HG03457 (cell line): ENCODE data around the gene ZMAT5.

ENCODE experiments used
- ATAC-seq: cut with Tn5 transposase; IDR thresholded peaks from one replicate; pipeline ENCODE4 v1.9.1; 2021; ENCODE audit warnings: moderate number of reproducible peaks; ENCODE audit not compliant: unreplicated experiment

Gene ZMAT5

DNA sequence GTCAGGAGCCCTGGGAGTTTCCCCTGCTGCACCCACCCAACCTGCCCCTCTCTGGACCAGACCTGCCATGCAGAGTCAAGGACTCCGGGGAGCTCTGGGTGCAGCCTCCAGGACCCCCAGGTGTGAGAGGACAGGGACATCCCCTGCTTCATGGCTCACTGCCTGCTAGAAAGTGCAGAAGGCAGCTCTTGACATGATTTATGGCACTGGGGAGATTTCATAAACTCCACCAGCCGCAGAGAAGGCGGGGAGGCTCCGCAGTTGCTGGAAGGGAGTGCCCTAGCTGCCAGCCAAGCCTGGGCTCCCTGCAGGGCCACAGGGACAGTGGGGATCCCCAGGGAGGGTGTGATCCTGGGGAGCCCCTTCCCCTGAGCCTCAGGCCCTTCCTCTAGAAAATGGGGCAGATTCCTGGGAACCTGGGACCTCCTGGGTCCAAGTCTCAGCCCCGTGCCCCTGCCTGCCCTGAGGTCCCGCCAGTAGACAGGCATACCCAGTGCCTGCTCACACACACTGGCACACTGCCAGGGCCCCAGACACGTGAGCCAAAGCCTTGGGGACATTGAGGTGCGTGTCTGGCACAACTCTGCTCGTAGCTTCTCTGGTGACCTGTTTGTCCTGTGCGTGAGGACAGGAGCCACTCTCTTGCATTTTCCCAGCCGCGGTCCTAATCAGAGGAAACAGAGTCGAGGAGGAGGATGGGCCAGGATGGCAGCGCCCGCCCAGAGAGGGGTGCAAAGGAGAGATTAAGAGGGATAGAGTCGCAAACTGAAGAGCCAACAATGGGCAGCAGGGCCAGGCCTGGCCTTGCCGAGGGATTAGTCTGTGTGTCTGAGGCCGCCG lies 33.2 kb downstream of the ZMAT5 start:
- ATAC-seq: no peak

DNA sequence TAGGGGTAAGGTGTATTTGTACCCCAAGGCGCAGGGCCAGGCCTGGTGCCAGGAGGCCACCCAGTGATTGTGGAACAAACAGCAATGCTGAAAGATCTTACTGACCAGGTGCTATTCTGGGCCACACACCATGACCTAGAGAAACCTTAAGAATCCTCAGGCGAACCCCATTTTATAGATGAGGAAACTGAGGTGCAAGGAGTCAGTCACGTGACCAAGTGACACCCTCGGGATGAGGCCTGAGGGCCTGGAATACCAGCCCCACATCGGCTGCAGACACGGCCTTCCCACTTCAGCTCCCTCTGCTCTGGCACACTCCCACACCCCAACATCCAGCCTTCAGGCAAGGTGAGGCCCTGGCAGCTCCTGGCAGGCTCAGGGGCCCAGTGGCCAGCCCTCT lies 33.9 kb downstream of the ZMAT5 start:
- ATAC-seq: no peak

DNA sequence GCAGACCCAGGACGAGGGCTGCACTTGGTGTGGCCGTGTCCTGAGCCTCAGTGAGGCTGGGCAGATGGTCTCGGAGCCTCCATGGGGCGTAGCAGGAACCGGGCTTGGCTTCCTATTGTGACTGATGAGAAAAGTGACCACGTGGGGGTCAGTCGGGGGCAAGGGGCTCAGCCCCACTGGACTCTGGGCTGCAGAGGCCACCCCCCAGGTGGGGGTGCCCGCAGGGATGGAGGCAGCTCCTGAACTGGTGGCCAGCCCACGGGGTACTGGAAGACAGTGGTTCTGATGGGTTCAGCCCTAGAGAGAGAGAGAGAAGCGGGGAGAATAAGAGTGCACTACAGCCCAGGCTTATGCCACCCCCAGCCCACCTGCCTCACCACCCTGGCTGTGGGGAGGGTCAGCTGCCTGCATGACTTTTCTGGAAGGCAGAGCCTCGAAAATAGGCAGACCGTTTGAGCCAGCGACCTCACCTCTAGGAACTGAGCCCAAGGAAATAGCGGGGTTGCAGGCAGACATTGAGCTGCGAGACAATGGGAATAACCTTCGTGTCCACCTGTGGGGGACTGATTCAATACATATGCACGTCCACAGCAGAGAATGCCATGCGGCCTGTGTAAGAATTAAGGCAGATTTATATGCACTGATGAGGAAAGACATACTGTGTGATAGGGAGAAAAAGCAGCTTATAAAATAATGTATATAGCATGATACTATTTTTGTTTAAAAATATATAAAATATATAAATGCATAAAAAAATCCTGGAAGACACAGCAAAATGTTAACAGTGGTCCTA lies 35.6 kb downstream of the ZMAT5 start:
- ATAC-seq: no peak

DNA sequence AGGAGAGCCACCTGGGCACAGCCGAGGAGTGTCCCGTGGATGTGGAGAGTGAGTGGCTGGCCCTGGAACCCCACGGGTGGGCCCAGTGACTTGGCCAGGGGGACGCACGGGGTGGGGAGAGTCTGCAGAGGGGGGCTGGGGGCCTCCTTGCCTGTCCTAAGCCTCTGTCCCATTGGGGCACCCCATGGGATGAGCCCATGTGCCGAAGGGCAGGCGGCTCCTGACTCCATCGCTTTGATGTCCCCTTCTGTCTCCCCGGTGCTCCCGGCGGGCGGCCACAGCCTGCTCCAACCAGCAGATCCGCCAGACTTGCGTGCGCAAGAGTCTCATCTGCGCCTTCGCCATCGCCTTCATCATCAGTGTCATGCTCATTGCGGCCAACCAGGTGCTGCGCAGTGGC lies 37.6 kb downstream of the ZMAT5 start:
- ATAC-seq: no peak

DNA sequence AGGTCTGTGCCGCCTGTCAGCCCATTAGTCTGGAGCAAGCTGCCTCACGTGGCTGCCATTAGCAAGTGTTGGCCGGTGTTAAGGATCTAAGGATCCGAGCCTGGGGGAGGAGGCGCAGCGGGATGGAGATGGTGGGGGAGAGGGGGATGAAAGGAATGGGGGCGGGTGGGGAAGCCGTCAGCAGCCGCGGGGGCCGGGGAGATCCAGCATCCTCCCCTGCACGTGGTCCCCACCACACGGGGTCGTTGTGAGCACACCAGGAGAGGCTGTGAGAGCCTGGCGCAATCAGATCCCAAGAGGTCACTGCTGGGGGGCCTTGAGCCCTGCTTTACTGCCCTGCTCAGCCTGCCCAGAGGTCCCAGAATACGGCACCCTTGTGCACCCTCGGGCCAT lies 39.7 kb downstream of the ZMAT5 start:
- no peak for ATAC-seq

DNA sequence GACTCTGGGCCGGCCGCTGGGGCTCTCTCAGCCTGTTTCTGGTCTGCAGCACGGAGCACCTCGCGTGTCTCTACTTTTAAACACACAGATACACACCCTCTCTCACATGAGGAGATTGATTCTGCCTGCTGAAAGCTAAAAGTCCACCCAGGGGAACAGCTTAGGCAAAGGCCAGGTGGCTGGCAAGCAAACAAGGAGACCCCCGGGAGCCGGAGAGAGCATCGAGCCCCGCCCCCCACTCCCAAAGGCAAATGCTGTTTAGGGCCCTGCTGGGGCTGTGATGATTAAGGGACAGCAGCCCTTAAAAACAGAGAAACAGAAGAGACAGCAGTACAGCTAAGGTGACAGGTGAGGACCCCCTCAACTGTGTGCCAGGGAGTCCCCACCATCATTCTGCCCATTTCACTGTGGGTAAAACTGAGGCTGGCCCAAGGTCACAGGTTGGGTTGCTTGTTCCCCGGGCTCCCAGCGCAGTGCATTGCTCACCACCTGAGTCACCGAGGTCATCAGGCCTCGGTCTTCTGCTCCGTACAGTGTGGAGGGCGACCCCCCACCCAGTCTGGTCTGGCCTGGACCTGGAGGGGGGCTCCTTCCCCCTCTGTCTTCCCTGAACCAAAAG lies 40.2 kb downstream of the ZMAT5 start:
- ATAC-seq: no peak

DNA sequence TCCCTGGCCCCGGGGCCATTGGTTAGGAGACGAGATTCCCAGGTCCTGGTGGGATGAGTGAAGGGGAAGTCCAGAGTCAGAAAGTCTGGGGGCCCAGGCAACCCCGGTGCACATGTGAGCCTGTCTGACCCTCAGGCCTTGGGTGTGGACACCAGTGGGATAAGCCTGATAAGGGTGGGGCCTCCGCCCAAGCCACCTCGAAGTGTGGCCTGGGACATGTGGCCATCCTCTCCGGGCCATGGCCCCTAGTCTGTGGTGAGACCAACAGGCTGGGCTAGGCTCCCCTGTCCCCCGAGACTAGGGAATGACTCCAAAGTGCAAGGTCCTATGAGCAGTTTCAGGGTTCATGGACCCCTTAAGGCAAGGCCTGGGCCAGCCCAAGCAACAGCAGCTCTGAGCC lies 40.7 kb downstream of the ZMAT5 start:
- no peak for ATAC-seq

DNA sequence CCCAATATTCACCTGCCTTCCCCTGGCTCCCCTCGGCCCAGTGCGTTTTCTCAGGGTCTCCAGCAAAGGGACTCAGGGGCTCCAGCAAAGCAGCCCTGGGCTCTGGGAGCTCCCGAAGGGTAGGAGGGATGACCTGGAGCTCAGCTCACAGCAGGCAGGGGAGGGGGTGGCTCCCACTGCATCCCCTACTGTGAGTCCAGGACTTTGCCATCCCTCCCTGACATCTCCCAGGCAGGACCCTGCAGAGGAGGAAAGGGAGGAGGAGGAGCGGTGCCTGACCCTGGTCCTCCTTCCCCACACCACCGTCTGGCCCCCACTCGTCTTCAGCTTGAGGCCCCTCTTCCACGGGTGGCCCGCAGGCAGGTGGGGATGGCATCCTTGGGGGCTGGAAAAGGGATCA lies 42.0 kb downstream of the ZMAT5 start:
- no peak for ATAC-seq

DNA sequence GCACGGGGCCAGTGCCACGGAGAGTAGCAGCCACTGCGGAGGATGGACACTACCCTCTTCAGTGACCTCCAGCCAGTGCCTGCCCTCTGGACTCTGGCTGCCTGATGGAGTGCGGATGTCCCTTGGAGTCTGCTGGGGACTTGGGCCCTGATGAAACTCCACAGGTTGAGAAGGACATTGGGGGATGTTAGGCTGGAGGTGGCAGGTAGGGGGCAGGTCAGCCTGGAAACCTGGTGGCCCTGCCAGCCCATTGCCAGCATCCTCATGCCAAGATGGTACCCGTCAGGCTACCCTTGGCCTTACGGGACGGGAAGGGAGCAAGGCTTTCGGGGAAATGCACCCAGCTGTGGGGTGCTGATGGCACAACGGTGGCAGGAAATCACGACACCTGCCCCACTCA lies 43.0 kb downstream of the ZMAT5 start:
- no peak for ATAC-seq

DNA sequence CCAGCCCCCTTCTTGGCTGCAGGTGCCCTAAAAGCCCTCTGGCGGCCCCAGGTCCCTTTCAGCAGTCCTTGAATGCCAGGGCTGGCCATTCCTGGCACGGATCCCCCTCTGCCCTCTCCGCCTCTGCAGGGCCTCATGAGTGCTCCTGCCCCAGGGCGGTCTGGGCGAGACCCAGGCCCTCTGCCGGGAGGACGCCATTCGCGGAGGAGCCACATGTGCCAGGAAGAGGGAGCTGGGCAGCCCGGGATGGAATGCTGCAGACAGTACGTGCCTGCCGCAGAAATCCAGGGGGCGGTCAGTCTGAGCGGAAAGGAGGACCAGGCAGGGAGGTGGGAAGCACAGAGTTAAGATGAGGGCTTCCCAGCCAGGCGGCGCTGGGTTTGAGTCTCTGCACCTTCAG lies 44.2 kb downstream of the ZMAT5 start:
- no peak for ATAC-seq

DNA sequence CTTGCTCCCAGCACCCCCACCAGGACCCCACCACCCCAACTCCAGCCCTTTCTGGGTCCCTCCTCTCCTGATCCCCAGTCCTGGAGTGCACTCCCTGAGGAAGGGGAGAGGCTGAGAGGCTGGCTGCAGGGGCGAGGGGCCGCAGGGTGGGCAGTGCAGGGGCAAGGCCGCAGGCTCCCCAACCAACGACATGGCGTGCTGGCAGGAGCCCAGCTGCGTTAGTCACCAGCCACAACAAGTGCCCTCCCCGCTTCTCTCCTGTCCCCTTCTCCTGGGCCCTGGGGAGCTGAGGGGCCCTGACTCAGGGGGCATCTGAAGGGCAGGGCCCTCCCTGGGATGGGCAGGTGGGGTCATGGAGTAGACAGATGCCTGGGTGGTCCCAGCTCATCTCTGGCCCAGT lies 44.7 kb downstream of the ZMAT5 start:
- no peak for ATAC-seq

DNA sequence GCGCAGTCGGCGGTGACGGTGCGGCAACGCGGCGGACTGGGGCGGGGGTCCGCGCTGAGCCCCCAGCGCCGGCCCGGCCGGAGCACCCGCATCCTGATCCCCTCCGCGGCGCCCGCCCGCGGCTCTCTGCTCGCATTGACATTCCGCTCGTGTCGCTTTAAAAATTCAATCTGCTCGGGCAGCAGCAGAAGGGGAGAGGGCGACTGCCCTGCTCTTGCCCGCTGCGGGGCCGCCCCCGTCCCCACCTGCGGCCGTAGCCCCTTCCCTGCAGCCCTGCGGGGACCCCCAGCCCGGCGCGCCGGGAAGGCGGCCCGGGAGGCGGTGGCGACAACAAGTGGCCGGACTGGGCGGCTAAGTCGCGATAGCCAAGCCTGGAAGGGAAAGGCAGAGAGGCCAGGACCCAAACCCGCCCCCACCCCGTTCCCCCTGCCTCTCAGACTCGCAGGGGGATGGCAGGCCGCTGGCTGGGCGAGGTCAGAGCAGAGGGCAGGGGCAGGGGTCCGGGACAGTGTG lies 45.9 kb downstream of the ZMAT5 start:
- no peak for ATAC-seq

DNA sequence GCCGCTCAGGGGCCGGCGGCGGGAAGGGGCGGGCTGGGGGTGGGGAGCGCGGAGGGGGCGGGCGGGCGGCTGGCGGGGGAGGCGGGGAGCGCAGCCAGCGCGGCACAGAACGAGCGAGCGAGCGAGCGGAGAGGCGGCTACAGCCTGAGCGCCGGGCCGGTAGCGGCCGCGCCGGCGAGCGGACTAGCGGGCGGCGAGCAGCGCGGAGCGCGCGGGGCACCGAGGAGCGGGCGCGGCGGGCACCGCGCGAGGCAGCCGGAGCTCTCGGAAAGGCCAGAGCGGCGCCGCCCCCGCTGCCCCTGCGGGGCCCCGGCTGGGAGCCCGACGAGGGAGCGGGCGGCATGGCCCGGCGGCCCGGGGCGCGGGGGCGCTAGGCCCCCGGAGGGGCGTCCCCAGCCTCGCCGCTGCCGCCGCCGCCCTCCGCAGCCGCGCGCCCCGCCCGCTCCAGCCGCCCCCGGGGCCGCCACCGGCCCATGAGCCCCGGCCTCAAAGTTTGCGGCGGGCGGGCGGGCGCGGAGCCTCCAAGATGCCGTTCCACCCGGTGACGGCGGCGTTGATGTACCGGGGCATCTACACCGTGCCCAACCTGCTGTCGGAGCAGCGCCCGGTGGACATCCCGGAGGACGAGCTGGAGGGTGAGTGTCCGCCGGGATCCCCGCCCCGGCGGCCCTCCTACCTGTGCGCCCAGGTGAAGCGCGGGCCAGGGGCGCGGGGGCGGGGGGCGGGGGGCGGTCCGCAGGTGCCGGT lies 46.7 kb downstream of the ZMAT5 start, which contains the start of gene CABP7:
Gene CABP7, plus strand, starts transcription at position 105 of the 747 bp plus-strand sequence. Its CDS starts 422 bp downstream, at position 527.
- no peak for ATAC-seq

DNA sequence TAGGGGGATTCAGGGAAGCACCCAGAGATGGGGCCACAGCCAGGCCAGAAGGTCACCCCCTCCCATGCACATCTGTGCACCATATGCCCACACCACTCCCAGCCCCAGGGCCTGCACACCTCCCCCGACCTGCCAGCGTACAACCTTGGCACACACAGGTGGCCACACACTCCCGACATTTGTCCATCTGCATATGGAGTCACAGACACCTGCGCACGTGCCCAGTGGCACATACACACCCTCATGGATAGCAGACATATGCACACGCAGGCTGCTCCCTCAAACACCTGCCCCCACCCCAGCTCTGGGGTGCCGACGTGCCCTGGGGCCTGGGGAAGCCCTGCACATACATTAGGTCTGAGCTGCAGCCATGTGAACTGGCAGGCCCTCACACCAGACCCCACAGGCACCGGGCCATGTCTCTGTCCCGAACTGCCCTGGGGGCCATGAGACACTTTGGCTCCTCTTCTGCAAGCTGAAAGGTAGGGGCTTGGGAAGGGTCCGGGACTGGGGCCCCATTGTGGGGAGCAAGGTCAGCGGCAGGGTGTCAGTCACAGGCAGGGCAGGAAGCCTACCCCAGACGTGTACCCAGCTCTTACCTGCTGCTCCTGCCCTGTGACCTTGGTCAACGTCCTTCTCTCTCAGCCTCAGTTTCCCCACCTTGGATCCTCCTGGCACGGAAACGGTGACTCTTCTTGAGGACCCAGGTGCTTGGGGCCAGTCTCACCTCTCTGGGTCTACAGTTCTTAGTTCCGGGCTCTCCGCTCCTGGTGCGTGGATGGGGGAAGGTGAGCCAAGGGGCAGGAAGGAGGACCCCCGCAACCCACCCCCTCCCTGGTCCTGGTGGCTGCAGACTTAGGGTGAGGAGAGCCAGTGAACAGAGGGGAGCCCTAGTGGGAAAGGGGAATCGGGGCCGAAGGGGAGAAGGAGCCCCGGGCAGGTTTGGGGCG lies 47.6 kb downstream of the ZMAT5 start:
- ATAC-seq: no peak

DNA sequence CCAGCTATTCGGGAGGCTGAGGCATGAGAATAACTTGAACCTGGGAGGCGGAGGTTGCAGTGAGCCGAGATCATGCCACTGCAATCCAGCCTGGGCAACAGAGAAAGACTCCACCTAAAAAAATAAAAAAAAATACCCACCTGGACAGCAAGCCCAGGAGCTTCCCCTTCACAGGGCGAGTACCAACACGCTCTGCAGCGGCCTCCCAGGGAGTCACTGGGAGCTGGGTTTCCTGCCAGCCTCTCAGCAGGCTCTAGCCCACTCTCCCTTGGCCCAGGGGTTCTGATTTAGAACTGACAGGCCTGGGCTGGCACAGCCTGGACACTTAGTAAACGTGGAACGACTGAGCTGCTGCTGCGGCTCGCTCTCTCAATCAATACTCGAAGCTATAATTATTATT lies 49.0 kb downstream of the ZMAT5 start:
- ATAC-seq: no peak

DNA sequence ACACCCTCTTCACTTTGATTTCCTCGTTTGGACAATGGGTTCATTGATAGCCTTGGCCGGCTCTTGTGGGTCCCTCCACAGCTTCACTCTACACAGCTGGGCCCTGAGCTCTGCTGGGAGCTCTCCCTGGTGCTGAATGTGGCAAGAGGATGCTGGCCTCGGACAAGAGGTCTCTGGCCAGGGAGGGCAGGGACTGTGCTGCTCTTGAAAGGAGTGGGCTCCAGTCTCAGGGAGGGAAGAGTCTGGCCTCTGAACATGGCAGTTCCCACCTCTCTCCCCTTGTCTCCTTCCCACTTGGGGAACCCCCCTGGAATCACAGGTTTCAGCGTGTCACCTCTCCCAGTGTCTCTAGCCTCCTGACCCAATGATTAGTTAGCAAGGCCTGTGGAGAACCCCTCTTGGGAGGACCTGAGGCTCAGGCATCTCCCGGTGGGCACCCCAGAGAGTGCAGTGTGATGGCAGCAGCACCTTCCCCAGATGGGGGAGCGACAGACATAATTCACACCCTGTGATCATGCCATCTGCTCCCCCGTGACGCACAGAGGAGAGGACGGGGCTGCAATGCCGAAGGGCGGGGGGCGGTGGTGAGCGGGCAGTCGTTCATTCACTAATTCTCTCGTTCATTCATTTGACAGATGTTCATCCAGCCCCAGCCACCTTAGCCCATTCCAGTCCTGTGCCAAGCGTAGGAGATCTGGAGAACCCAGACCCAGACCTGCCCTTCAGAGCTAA lies 49.8 kb downstream of the ZMAT5 start:
- ATAC-seq: no peak

DNA sequence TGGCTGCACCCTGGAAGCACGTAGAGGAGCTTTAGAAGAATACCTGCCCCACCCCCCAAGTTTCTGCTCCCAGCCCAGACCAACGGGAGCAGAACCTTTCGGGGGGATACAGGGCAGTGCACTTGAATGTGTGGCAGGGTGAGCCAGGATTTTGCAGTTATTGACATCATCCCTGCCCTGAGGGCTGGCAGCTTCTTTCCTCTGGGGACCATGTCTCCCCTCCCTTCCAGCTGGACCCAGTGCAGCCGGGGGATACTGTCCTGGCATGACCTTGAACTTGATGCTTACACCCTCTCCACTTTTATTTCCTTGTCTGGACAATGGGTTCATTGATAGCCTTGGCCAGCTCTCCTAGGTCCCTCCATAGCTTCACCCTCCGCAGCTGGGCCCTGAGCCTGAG lies 51.1 kb downstream of the ZMAT5 start:
- no peak for ATAC-seq

DNA sequence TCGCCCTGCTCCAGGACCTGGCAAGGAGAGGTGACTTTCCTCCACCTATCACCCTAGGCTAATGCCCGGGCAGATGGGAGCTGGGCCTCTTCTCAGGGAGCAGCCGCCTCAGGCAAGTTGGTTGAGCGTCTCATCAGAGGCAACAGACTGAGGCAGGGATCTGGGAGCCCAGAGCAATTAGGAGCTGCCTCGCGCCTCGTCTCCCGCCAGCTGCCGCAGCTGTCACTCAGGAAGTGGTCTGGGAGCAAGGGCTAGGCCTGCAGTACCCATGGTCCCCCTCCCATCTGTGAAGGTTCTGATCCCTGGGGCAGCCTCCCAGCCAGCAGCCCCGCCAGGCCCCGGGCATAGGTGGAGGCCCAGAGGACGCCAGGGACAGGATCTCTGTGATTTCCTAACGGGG lies 51.6 kb downstream of the ZMAT5 start:
- no peak for ATAC-seq

DNA sequence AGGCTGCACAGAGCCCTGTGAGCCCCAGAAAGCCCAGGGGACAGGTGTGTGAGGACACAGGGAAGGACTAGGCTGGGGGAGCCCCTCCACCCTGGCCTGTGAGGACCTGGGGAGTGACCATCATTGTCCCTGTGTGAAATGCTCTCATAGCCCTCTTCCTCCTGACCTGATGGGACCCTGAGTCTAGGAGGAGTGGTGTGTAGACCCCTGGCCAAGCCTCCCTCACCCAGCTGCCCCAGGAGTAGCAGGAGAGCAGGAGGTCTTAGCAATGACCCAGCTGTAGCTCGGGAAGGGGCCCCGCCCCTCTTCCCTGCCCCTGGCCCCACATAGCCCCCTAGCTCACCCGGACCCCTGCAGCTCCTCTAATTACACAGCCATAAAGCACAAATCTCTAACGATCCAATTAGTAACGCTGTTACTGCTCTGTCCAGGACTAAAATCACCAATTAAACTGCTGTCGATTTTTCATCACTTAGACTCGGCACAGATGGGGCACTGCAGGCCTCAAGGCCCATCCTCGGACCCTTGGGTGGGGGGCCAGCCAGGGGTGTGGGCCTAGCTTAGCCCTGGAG lies 53.6 kb downstream of the ZMAT5 start:
- no peak for ATAC-seq
